ENCODE measurements around the gene NEURL3.

DNA sequence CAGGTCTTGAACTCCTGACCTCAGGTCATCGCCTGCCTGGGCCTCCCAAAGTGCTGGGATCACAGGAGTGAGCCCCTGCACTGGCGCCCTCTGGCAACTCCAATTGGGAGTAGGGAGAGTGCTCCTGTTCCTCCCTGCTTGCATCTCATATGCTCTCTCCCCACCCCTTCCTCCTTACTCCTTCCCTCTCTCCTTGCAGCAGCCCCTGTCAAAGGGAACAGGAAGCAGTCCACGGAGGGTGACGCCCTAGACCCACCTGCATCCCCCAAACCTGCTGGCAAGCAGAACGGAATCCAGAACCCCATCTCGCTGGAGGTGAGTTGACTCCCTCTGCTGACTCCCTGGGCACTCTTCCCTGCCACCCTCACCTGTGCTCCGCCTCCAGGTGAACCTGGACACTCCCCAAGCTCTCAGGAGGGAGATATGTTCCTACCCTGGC, 42.1 kb upstream of the NEURL3 start:
- TF ChIP-seq, protein P1, sequence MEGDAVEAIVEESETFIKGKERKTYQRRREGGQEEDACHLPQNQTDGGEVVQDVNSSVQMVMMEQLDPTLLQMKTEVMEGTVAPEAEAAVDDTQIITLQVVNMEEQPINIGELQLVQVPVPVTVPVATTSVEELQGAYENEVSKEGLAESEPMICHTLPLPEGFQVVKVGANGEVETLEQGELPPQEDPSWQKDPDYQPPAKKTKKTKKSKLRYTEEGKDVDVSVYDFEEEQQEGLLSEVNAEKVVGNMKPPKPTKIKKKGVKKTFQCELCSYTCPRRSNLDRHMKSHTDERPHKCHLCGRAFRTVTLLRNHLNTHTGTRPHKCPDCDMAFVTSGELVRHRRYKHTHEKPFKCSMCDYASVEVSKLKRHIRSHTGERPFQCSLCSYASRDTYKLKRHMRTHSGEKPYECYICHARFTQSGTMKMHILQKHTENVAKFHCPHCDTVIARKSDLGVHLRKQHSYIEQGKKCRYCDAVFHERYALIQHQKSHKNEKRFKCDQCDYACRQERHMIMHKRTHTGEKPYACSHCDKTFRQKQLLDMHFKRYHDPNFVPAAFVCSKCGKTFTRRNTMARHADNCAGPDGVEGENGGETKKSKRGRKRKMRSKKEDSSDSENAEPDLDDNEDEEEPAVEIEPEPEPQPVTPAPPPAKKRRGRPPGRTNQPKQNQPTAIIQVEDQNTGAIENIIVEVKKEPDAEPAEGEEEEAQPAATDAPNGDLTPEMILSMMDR (conservative IDR thresholded peaks at IDR 0.05; ENCODE audit: low read depth, low read length), result no peak
- TF ChIP-seq FOS (IDR thresholded peaks at IDR 0.05; ENCODE audit: low read depth, low read length) (no peak), POLR2A (IDR thresholded peaks at IDR 0.05; ENCODE audit: low read depth, low read length) (no peak), RAD21 (IDR thresholded peaks at IDR 0.05; ENCODE audit: low read length) (no peak), MXI1 (IDR thresholded peaks at IDR 0.05; ENCODE audit: borderline replicate concordance, low read depth, low read length) (no peak), BHLHE40 (IDR thresholded peaks at IDR 0.05; ENCODE audit: low read depth, low read length) (no peak), CHD1 (IDR thresholded peaks at IDR 0.05; ENCODE audit: low read depth, low read length) (no peak), SMC3 (IDR thresholded peaks at IDR 0.05; ENCODE audit: low read depth, low read length) (no peak), CEBPB (IDR thresholded peaks at IDR 0.05; ENCODE audit: low read depth, low read length) (no peak)
